Measurements from ENCODE around the gene VTI1B.
"Not testable (repeated sequence)": the region's sequence is repeated elsewhere in the genome, so short reads cannot be mapped to it uniquely, and the experiment has no call there.

Gene VTI1B

DNA sequence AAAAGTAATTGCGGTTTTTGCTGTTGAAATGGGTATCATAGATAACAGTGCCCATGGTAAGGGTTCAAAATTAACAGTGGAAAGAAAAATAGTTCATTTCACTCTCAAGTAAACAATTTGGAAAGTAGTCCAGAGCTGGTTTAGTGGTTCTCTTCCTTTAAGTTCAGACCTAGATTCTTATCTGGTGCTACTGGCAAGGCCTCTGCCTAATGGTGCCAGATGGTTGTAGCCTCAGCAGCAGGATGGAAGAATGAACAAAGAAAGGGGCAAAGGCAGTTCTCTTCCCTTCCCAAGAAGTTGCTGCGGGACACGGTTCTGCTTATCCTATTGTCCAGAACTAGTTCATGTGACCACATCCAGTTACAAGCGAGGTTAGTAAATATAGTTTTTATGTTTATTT, 44.2 kb downstream of the VTI1B start:
- DNase-seq (ENCODE audit: low spot score) = no peak

GRCh38 chr14:67627519-67627918, 46.9 kb downstream of the VTI1B start:
- DNase-seq (ENCODE audit: low spot score) = no peak

DNA sequence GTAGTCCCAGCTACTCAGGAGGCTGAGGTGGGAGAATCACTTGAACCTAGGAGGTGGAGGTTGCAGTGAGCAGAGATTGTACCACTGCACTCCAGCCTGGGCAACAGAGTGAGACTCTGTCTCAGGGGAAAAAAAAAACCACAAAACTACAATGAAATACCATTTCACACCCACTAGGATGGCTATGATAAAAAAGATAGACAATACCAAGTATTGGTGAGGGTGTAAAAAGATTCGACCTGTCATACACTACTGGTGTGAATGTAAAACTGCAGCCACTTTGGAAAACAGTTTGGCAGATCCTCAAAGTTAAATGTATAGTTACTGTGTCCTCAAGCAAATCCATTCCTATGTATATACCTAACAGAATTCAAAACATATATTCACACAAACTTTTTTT, 48.3 kb downstream of the VTI1B start:
- not testable (repeated sequence) for DNase-seq (ENCODE audit: low spot score)

DNA sequence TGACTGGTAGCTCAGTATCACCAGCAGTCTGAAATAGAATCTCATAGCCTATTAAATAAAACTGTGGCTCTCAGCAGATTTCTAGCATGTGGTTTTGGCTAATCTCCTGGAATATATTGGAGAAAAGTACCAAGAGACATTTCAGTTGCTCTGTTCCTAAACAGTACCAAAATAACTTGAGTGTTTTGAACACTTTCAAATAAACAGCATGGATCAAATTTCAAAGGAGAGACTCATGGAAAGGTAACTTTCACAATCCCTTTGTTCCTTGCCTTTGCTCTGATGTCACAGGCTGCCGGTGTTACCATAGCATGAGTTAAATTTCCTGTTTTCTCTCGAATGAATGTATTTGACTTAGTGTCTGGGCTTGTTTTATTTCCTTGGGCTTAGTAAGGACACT, 51.3 kb downstream of the VTI1B start:
- peak; percentile 43 for DNase-seq (ENCODE audit: low spot score)

DNA sequence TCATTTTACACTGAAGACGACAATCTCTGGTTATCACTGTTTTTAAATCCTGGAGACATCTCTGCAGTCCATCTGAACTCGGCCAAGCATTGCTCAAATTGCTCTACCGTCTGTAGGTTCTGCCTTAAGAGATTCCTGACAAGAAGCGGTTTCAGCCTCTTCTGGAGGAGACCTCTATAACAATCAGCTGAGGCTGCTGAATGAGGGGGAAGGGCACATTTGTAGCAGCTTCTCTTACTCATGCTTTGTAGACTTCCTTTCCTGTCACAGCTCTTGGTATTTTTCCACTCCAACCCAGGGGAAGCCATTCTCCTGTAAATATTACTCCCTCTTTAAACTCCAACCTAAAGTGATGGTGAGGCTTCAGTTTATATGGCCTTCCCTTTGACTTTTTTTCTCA, 51.8 kb downstream of the VTI1B start:
- DNase-seq (ENCODE audit: low spot score) = peak; percentile 91

DNA sequence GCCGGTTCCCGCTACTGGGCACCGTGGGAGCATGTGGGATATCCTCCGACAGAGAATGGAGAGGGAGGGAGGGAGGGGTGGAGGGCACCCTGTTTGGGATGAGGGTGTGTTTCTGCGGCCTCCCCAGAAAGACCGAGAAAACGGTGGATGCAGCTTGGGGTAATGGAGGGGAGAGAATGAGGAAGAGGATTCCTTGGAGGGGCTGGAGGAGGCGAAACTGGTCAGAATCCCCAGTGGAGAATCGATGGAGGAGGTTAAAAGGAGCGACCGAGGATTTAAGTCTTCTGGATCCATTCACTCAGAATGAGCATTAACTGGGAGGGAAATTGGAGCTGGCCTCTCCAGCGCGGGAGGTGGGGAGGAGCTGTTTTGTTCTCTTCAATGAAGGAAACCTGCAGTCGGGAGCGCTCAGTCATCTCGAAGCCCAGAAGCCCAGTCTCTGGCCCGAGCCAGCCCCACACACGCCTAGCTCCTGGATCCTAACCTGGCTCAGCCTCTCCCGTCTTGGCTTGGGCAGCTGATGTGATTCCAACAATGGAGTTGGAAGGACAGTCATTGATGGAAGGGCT, 54.1 kb downstream of the VTI1B start:
- DNase-seq (ENCODE audit: low spot score) = no peak

DNA sequence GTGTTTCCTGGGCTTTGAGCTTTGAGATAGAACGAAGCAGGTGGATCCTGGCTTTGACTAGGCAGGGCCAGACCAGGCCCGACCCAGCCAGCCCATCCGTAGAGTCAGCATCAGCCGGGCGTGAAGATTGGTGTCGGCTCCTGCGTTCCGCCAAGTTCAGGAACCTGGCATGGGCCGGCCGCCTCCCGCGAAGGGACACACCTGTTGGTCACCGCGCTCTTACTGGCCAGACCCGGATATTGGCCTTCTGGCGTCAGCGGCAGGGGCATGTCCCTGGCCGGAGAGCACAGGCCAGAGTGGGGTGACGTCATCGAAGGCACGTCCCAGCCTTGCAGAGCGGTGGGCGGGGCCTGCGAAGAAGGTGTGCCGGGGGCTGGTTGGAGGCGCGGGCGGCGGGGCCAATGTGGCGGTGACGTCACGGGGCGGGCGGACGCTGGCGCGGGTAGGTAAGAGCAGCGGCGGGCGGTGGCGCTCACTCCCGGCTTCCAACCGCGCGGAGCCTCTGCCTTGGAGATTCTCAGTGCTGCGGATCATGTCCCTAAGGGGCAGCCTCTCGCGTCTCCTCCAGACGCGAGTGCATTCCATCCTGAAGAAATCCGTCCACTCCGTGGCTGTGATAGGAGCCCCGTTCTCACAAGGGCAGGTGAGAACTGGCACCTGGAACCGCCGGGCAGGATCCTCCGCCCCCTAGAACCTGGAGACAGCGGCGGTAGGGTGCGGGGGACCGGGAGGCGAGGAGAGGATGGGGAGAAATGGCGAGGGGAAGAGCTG, 54.8 kb downstream of the VTI1B start, which contains the start of gene ARG2:
Gene ARG2, plus strand, starts transcription at position 475 of the 771 bp plus-strand sequence. Its CDS starts 58 bp downstream, at position 533.
- peak; percentile 96 for DNase-seq (ENCODE audit: low spot score)

- DNase-seq (ENCODE audit: low spot score) = peak; percentile 91
These were observed 55.8 kb downstream of the VTI1B start for GRCh38 chr14:67618617-67619063.

- DNase-seq (ENCODE audit: low spot score) = no peak
These were observed 63.9 kb downstream of the VTI1B start for GRCh38 chr14:67610491-67610890.

DNA sequence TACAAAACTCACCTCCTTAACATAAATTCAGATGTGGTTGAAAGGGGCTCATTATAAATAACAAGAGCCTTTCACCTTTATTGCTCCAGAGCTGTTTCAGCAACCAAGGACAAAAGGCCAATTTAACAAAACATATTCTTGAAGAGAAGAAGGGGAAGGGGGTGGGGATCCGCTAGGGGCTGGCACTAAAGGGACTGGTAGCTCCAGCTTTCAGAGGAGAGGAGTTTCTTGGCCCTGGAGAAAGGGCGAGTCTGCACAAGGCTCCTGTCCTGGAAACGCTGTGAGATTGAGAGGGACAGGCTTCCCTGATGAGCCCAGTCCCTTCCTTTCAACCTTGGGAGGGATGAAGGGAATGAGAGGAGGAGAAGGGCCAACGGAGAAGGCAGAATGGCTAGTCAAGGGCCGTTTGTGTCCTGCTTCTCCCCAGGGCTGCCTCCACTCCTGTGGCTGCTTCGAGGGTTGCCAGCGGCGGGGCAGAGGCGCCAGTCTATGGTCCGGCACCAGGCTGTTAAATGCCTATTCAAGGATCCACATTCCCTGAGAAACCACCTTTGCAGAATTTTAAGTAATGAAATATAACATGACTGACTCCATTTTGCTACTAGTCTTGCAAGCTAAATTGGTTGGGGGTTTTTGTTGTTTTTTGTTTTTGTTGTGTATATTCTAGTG, 64.7 kb downstream of the VTI1B start:
- DNase-seq (ENCODE audit: low spot score) = no peak

DNA sequence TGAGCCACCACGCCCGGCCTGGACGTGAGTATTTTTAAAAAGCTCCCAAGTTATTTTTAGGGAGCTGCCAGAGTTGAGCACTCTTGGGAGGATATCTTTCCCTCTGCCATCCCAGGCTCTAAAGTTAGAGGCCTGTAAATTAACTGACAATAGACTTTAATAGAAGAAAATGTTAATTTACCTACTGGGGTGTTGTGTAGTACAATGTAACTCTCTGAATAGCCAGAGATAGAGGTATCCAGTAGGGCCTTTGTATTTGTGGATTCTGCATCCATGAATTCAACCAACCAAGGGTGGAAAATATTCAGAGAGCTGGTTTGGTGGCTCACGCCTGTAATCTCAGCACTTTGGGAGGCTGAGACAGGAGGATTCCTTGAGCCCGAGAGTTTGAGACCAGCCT, 66.8 kb downstream of the VTI1B start:
- no peak for DNase-seq (ENCODE audit: low spot score)

- no peak for DNase-seq (ENCODE audit: low spot score)
These were observed 71.4 kb downstream of the VTI1B start for GRCh38 chr14:67602995-67603545.

GRCh38 chr14:67602076-67602475, 72.4 kb downstream of the VTI1B start:
- no peak for DNase-seq (ENCODE audit: low spot score)

- not testable (repeated sequence) for DNase-seq (ENCODE audit: low spot score)
These were observed 73.9 kb downstream of the VTI1B start for GRCh38 chr14:67600562-67600974.

GRCh38 chr14:67599698-67600561, 74.5 kb downstream of the VTI1B start, which contains the start of gene PIGH:
Gene PIGH (minus strand): TSS chr14:67600268. CDS start chr14:67600203, 65 bp downstream.
- DNase-seq (ENCODE audit: low spot score) = peak; percentile 89
